Islet precursor cell (in vitro differentiated cells): ENCODE results near the gene ANKS6.
A peak's percentile ranks its signal among the peaks of the same experiment; 100 is the strongest.

Experiments
- DNase-seq: peaks from one replicate; pipeline ENCODE4 v3.0.0-alpha.2; 2018

The ANKS6 gene

GRCh38 chr9:98692392-98692791, 104.0 kb downstream of the ANKS6 start:
- no peak for DNase-seq

GRCh38 chr9:98691890-98692289, 104.5 kb downstream of the ANKS6 start:
- no peak for DNase-seq

GRCh38 chr9:98690686-98691085, 105.7 kb downstream of the ANKS6 start:
- no peak for DNase-seq

GRCh38 chr9:98688710-98689495, 107.5 kb downstream of the ANKS6 start:
- DNase-seq, result peak; percentile 48

- DNase-seq, result peak; percentile 60
Observed at GRCh38 chr9:98687911-98688310, 108.4 kb downstream of the ANKS6 start.

- peak; percentile 82 for DNase-seq
Observed at GRCh38 chr9:98686961-98687855, 109.1 kb downstream of the ANKS6 start.

- DNase-seq, result peak; percentile 16
Observed at GRCh38 chr9:98684816-98685215, 111.5 kb downstream of the ANKS6 start.
